ENCODE results near the gene NRXN3. TPM values are rescaled to one million over a fixed set of nuclear protein-coding genes. Genes with fewer than 3 reads are reported as not detected.

Gene NRXN3
- total and polyA plus RNA-seq, 8 donors, result 0.29 to 41.1 (median 9.1) TPM

DNA sequence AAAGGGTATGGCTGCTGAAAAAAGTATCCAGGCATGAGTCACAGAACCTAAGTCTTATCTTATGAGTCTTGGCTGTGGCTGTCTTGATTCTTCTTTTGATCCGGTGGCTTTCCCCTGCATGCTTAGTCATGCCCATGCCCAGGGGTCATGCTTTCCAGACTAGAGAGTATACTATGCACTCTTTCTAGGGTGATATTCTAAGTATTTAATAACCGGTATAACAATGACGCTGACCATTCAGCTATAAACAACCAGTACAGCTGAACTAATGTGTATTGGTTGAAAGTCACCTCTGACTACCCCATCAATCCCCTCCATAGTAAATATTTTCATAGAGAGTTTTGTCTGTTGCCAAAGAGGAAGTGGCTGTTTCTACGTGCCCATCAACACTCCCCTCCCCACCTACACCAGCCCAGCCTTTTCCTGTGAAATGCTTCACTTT is 34.7 kb upstream of the NRXN3 start:
- TF ChIP-seq, protein P1, sequence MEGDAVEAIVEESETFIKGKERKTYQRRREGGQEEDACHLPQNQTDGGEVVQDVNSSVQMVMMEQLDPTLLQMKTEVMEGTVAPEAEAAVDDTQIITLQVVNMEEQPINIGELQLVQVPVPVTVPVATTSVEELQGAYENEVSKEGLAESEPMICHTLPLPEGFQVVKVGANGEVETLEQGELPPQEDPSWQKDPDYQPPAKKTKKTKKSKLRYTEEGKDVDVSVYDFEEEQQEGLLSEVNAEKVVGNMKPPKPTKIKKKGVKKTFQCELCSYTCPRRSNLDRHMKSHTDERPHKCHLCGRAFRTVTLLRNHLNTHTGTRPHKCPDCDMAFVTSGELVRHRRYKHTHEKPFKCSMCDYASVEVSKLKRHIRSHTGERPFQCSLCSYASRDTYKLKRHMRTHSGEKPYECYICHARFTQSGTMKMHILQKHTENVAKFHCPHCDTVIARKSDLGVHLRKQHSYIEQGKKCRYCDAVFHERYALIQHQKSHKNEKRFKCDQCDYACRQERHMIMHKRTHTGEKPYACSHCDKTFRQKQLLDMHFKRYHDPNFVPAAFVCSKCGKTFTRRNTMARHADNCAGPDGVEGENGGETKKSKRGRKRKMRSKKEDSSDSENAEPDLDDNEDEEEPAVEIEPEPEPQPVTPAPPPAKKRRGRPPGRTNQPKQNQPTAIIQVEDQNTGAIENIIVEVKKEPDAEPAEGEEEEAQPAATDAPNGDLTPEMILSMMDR (IDR thresholded peaks at IDR 0.05), result no peak
- TF ChIP-seq POLR2AphosphoS5 (IDR thresholded peaks at IDR 0.05), result no peak
- TF ChIP-seq EP300 (IDR thresholded peaks at IDR 0.05), result no peak
- no peak for TF ChIP-seq POLR2A (IDR thresholded peaks at IDR 0.05)
- WGBS, 5 donors, result 37 to 44% (median 41%) methylated on average over 4 of the region's 4 CpGs
- no peaks in the 10 kb centered on the region for H3K36me3 ChIP-seq
- H3K4me1 ChIP-seq, result peaks cover 0 to 10% (median 0%) of the 10 kb centered on the region in 4 donors
- H3K4me3 ChIP-seq, result no peak overlapping the region
- DNase-seq, result no peak
- H3K27me3 ChIP-seq, result no peaks in the 10 kb centered on the region
- H3K27ac ChIP-seq, result no peak overlapping the region
- H3K9me3 ChIP-seq, result no peaks in the 10 kb centered on the region
- intact Hi-C loops (cut with DNase I; ENCODE audit: low total_unique reads), result no loop called here

DNA sequence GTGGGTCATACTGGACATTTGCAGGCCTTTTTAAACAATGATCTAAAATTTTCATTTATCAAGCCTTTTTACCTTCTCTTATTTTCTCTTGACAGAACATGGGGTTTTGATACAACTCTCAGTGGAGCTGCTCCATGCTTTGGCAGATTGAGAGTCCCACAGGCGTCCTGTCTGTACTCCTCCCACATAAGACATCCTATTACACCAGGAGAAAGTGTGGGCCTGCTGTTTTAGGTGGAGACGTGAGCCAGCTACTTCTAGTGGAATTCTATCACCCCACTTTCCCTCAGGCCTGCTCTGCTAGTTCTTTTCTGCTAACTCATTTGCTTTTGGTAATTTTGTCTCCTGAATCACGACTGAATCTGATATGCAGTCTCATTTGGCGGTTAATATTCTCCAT is 33.5 kb upstream of the NRXN3 start:
- DNase-seq, result no peak
- H3K4me3 ChIP-seq, result no peak overlapping the region
- H3K36me3 ChIP-seq, result no peaks in the 10 kb centered on the region
- peaks cover 0 to 9% (median 0%) of the 10 kb centered on the region in 4 donors for H3K4me1 ChIP-seq
- H3K27ac ChIP-seq, result no peak overlapping the region
- no peaks in the 10 kb centered on the region for H3K27me3 ChIP-seq
- TF ChIP-seq, protein P1 (IDR thresholded peaks at IDR 0.05), result no peak
- no peak for TF ChIP-seq EP300 (IDR thresholded peaks at IDR 0.05)
- TF ChIP-seq POLR2AphosphoS5 (IDR thresholded peaks at IDR 0.05), result no peak
- no peak for TF ChIP-seq POLR2A (IDR thresholded peaks at IDR 0.05)
- H3K9me3 ChIP-seq, result no peaks in the 10 kb centered on the region
- 64 to 75% (median 72%) methylated on average over 4 of the region's 4 CpGs for WGBS, 5 donors
- intact Hi-C loops (cut with DNase I; ENCODE audit: low total_unique reads), result no loop called here

DNA sequence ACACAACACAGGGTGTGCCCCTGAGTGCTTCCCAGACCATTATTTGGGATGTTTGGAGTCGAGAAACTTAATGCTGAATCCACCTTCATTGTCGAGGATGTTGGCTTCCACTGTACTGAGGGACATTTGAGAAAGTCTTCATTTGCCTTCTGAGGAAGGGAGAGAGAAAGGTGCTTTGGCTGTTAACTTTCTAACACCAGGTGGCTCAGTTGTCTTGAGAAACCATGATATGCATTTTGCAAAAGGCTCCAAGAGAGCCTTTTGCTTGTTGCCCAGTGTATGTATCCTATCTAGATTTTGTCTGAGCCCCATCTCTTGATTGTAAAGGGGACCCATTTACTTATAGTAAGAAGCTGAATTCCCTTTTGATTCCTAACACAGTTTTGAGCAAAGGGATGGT is 28.6 kb upstream of the NRXN3 start:
- WGBS, 5 donors, result 46 to 69% (median 55%) methylated on average over 2 of the region's 2 CpGs
- H3K36me3 ChIP-seq, result no peaks in the 10 kb centered on the region
- DNase-seq, result peak in 1 of 2 donors; percentile 12
- TF ChIP-seq, protein P1 (IDR thresholded peaks at IDR 0.05), result no peak
- TF ChIP-seq EP300 (IDR thresholded peaks at IDR 0.05) (no peak), POLR2AphosphoS5 (IDR thresholded peaks at IDR 0.05) (no peak), POLR2A (IDR thresholded peaks at IDR 0.05) (no peak)
- peaks cover 0 to 5% (median 0%) of the 10 kb centered on the region in 3 donors for H3K27me3 ChIP-seq
- H3K4me1 ChIP-seq, result no peaks in the 10 kb centered on the region
- intact Hi-C loops (cut with DNase I; ENCODE audit: low total_unique reads), result no loop called here
- H3K27ac ChIP-seq, result no peak overlapping the region
- no peaks in the 10 kb centered on the region for H3K9me3 ChIP-seq
- H3K4me3 ChIP-seq, result no peak overlapping the region

DNA sequence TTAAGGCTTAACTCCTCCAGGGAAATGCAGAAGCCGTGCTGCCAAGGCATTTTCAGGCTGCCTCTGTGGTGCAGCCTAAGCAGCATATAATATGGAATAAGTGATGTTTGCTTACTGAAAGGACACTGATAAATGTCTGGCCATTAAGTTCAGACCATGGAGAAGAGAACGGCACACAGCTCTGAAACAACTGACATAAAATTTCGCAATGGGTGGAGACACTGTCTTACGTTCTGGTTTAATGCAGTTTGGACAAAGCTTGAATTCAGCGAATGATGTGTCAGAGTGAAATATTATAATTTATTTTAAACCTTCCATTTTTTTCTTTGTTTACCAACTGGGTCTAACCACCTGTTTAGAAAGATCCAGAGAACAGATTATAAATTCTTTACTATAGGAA is 27.2 kb upstream of the NRXN3 start:
- TF ChIP-seq, protein P1 (IDR thresholded peaks at IDR 0.05), result no peak
- no peak for TF ChIP-seq POLR2A (IDR thresholded peaks at IDR 0.05)
- no peak for TF ChIP-seq POLR2AphosphoS5 (IDR thresholded peaks at IDR 0.05)
- no peak for DNase-seq
- Histone ChIP-seq H3K36me3 (no peaks in the 10 kb centered on the region), H3K27ac (no peak overlapping the region), H3K4me3 (no peak overlapping the region), H3K27me3 (peaks cover 0 to 5% (median 0%) of the 10 kb centered on the region in 3 donors), H3K9me3 (no peaks in the 10 kb centered on the region), H3K4me1 (no peaks in the 10 kb centered on the region)
- WGBS, 5 donors, result 71 to 81% (median 78%) methylated on average over 5 of the region's 5 CpGs
- intact Hi-C loops (cut with DNase I; ENCODE audit: low total_unique reads), result no loop called here

All from stomach (tissue), 9 donors.